Ecto neural progenitor cell (in vitro differentiated cells): ENCODE data around the gene SIRPA.

Experiments used
- DNase-seq: peaks from one replicate; pipeline ENCODE4 v3.0.0-alpha.2; 2018; ENCODE audit warnings: low spot score

SIRPA gene

GRCh38 chr20:1951436-1952115 lies 56.4 kb downstream of the SIRPA start:
- no peak for DNase-seq

- no peak for DNase-seq
These were observed 57.7 kb downstream of the SIRPA start for GRCh38 chr20:1952737-1953530.

GRCh38 chr20:1953621-1954020 lies 58.4 kb downstream of the SIRPA start:
- no peak for DNase-seq

- no peak for DNase-seq
These were observed 60.0 kb downstream of the SIRPA start for GRCh38 chr20:1955217-1955616.

- no peak for DNase-seq
These were observed 63.2 kb downstream of the SIRPA start for GRCh38 chr20:1958426-1958825.

GRCh38 chr20:1959156-1959555 lies 63.9 kb downstream of the SIRPA start:
- DNase-seq: no peak

GRCh38 chr20:1961374-1961773 lies 66.2 kb downstream of the SIRPA start:
- no peak for DNase-seq

- DNase-seq: no peak
These were observed 68.9 kb downstream of the SIRPA start for GRCh38 chr20:1964061-1964460.

- DNase-seq: no peak
These were observed 69.6 kb downstream of the SIRPA start for GRCh38 chr20:1964659-1965405.

GRCh38 chr20:1965520-1966351 lies 70.5 kb downstream of the SIRPA start:
- DNase-seq: peak; percentile 90

- no peak for DNase-seq
These were observed 73.8 kb downstream of the SIRPA start for GRCh38 chr20:1968964-1969363.

- no peak for DNase-seq
These were observed 76.8 kb downstream of the SIRPA start for GRCh38 chr20:1971893-1972586.

GRCh38 chr20:1973601-1974440 lies 78.6 kb downstream of the SIRPA start:
- no peak for DNase-seq

GRCh38 chr20:1975291-1975690 lies 80.1 kb downstream of the SIRPA start:
- DNase-seq: no peak

- no peak for DNase-seq
These were observed 84.0 kb downstream of the SIRPA start for GRCh38 chr20:1979106-1979778.

GRCh38 chr20:1982686-1983085 lies 87.5 kb downstream of the SIRPA start:
- no peak for DNase-seq

GRCh38 chr20:1983301-1983700 lies 88.1 kb downstream of the SIRPA start:
- no peak for DNase-seq

- DNase-seq: no peak
These were observed 92.6 kb downstream of the SIRPA start for GRCh38 chr20:1987826-1988225.
